ENCODE results near the gene PDE11A. TPM values are rescaled to one million over a fixed set of nuclear protein-coding genes. Genes with fewer than 3 reads are reported as not detected.
A peak's percentile ranks its signal among the peaks of the same experiment; 100 is the strongest.

PDE11A gene
- total RNA-seq, 1 donor from 2014 or later = 25.6 TPM

- no peaks in the 10 kb centered on the region for H3K36me3 Mint-ChIP-seq
- peak; percentile 27 to 79 for DNase-seq (ENCODE audit: low spot score in 2 of 2, unreplicated experiment in 2 of 2)
- TF ChIP-seq CTCF (IDR thresholded peaks at IDR 0.05; ENCODE audit: unreplicated experiment) = peak; percentile 85
These were observed 166.4 kb downstream of the PDE11A start for GRCh38 chr2:177906041-177906718.

GRCh38 chr2:177905640-177906039 is 166.9 kb downstream of the PDE11A start:
- Mint-ChIP-seq H3K4me1 (peaks cover 23% of the 10 kb centered on the region), H3K9me3 (no peaks in the 10 kb centered on the region), H3K27me3 (ENCODE audit: low read depth) (no peaks in the 10 kb centered on the region), H3K4me3 (no peak overlapping the region), H3K36me3 (no peaks in the 10 kb centered on the region), H3K27ac (no peak overlapping the region)
- DNase-seq (ENCODE audit: low spot score in 2 of 2, unreplicated experiment in 2 of 2) = no peak
- no peak for TF ChIP-seq CTCF (IDR thresholded peaks at IDR 0.05; ENCODE audit: unreplicated experiment)

More at GRCh38 chr2:177906041-177906718, 166.4 kb downstream of the PDE11A start:
- Mint-ChIP-seq H3K27me3 (ENCODE audit: low read depth) (no peaks in the 10 kb centered on the region), H3K27ac (no peak overlapping the region), H3K4me1 (peaks cover 23% of the 10 kb centered on the region), H3K4me3 (no peak overlapping the region), H3K9me3 (no peaks in the 10 kb centered on the region)

GRCh38 chr2:177902395-177903163 is 170.0 kb downstream of the PDE11A start:
- no peaks in the 10 kb centered on the region for H3K9me3 Mint-ChIP-seq
- H3K27ac Mint-ChIP-seq = peak overlapping the region; percentile 66
- H3K4me1 Mint-ChIP-seq = peaks cover 24% of the 10 kb centered on the region
- H3K4me3 Mint-ChIP-seq = no peak overlapping the region
- no peak for DNase-seq (ENCODE audit: low spot score in 2 of 2, unreplicated experiment in 2 of 2)
- H3K27me3 Mint-ChIP-seq (ENCODE audit: low read depth) = no peaks in the 10 kb centered on the region
- no peak for TF ChIP-seq CTCF (IDR thresholded peaks at IDR 0.05; ENCODE audit: unreplicated experiment)
- no peaks in the 10 kb centered on the region for H3K36me3 Mint-ChIP-seq

- peaks cover 23% of the 10 kb centered on the region for H3K4me1 Mint-ChIP-seq
- TF ChIP-seq CTCF (IDR thresholded peaks at IDR 0.05; ENCODE audit: unreplicated experiment) = no peak
- no peak overlapping the region for H3K27ac Mint-ChIP-seq
These were observed 172.5 kb downstream of the PDE11A start for GRCh38 chr2:177900082-177900481.

GRCh38 chr2:177897278-177897677 is 175.3 kb downstream of the PDE11A start:
- no peak overlapping the region for H3K27ac Mint-ChIP-seq
- H3K36me3 Mint-ChIP-seq = no peaks in the 10 kb centered on the region
- no peak for DNase-seq (ENCODE audit: low spot score in 2 of 2, unreplicated experiment in 2 of 2)
- peaks cover 27% of the 10 kb centered on the region for H3K4me1 Mint-ChIP-seq
- H3K9me3 Mint-ChIP-seq = no peaks in the 10 kb centered on the region
- no peak overlapping the region for H3K4me3 Mint-ChIP-seq
- H3K27me3 Mint-ChIP-seq (ENCODE audit: low read depth) = no peaks in the 10 kb centered on the region
- TF ChIP-seq CTCF (IDR thresholded peaks at IDR 0.05; ENCODE audit: unreplicated experiment) = no peak

More at GRCh38 chr2:177900082-177900481, 172.5 kb downstream of the PDE11A start:
- no peak for DNase-seq (ENCODE audit: low spot score in 2 of 2, unreplicated experiment in 2 of 2)
- H3K4me3 Mint-ChIP-seq = no peak overlapping the region
- no peaks in the 10 kb centered on the region for H3K27me3 Mint-ChIP-seq (ENCODE audit: low read depth)
- no peaks in the 10 kb centered on the region for H3K36me3 Mint-ChIP-seq
- H3K9me3 Mint-ChIP-seq = no peaks in the 10 kb centered on the region
